Measurements from ENCODE around the gene PANK2. TPM values are rescaled to one million over a fixed set of nuclear protein-coding genes. Genes with fewer than 3 reads are reported as not detected.
"Not testable (repeated sequence)": the region's sequence is repeated elsewhere in the genome, so short reads cannot be mapped to it uniquely, and the experiment has no call there.

The PANK2 gene
- total RNA-seq, 1 donor from 2014 or later, result 59.3 TPM

GRCh38 chr20:3940905-3941304 is 51.7 kb downstream of the PANK2 start:
- H3K9ac ChIP-seq (ENCODE audit: low read length), result no peak overlapping the region
- Mint-ChIP-seq H3K27ac (ENCODE audit: unreplicated experiment) (no peak overlapping the region), H3K4me3 (ENCODE audit: unreplicated experiment) (no peak overlapping the region), H3K9me3 (ENCODE audit: unreplicated experiment) (peaks cover 25% of the 10 kb centered on the region), H3K36me3 (ENCODE audit: low read depth, unreplicated experiment) (peaks cover 47% of the 10 kb centered on the region), H3K4me1 (ENCODE audit: low read depth, unreplicated experiment) (no peaks in the 10 kb centered on the region), H3K27me3 (ENCODE audit: low read depth, unreplicated experiment) (no peaks in the 10 kb centered on the region)
- no peak for DNase-seq (ENCODE audit: low read depth)
- FAIRE-seq, result no peak
- H3K4me3 ChIP-seq (ENCODE audit: insufficient read depth, low read depth, low read length), result no peak overlapping the region
- no peak overlapping the region for H3K27ac ChIP-seq (ENCODE audit: low read depth, low read length)
- H3K9me3 ChIP-seq (ENCODE audit: insufficient read depth, low read depth, low read length), result peaks cover 4% of the 10 kb centered on the region
- TF ChIP-seq EZH2 (IDR thresholded peaks at IDR 0.05; ENCODE audit: insufficient read depth, low read length) (no peak), CTCF (IDR thresholded peaks at IDR 0.05; ENCODE audit: insufficient read depth, low read depth, low read length) (no peak)
- H4K20me1 ChIP-seq (ENCODE audit: insufficient read depth, low read length), result no peaks in the 10 kb centered on the region
- no peaks in the 10 kb centered on the region for H3K27me3 ChIP-seq (ENCODE audit: insufficient read depth, low read length)
- H3K36me3 ChIP-seq (ENCODE audit: insufficient read depth, low read length), result peaks cover 6% of the 10 kb centered on the region
- no peaks in the 10 kb centered on the region for H3K4me1 ChIP-seq (ENCODE audit: insufficient read depth, low read length)
- no peak overlapping the region for H2AFZ ChIP-seq (ENCODE audit: low read depth, low read length)
- H3K4me2 ChIP-seq (ENCODE audit: low read length), result no peak overlapping the region
- no peaks in the 10 kb centered on the region for H3K79me2 ChIP-seq (ENCODE audit: insufficient read depth, low read length)

- DNase-seq (ENCODE audit: low read depth); FAIRE-seq; H3K36me3 Mint-ChIP-seq (ENCODE audit: low read depth, unreplicated experiment); H3K27ac Mint-ChIP-seq (ENCODE audit: unreplicated experiment); H3K36me3 ChIP-seq (ENCODE audit: insufficient read depth, low read length); H3K79me2 ChIP-seq (ENCODE audit: insufficient read depth, low read length); H3K4me3 ChIP-seq (ENCODE audit: insufficient read depth, low read depth, low read length); H3K9me3 ChIP-seq (ENCODE audit: insufficient read depth, low read depth, low read length); H3K4me3 Mint-ChIP-seq (ENCODE audit: unreplicated experiment); H3K9me3 Mint-ChIP-seq (ENCODE audit: unreplicated experiment); H3K27ac ChIP-seq (ENCODE audit: low read depth, low read length); H4K20me1 ChIP-seq (ENCODE audit: insufficient read depth, low read length); H3K4me1 ChIP-seq (ENCODE audit: insufficient read depth, low read length); H3K9ac ChIP-seq (ENCODE audit: low read length); H2AFZ ChIP-seq (ENCODE audit: low read depth, low read length); H3K4me1 Mint-ChIP-seq (ENCODE audit: low read depth, unreplicated experiment); H3K27me3 ChIP-seq (ENCODE audit: insufficient read depth, low read length); H3K4me2 ChIP-seq (ENCODE audit: low read length); H3K27me3 Mint-ChIP-seq (ENCODE audit: low read depth, unreplicated experiment): not testable (repeated sequence)
These were observed 57.5 kb downstream of the PANK2 start for GRCh38 chr20:3946666-3947065.

GRCh38 chr20:3964719-3965118 is 75.5 kb downstream of the PANK2 start:
- H3K27me3 Mint-ChIP-seq (ENCODE audit: low read depth, unreplicated experiment), result no peaks in the 10 kb centered on the region
- no peaks in the 10 kb centered on the region for H3K4me1 ChIP-seq (ENCODE audit: insufficient read depth, low read length)

More at GRCh38 chr20:3964719-3965118, 75.5 kb downstream of the PANK2 start:
- Histone ChIP-seq H3K9ac (ENCODE audit: low read length) (no peak overlapping the region), H2AFZ (ENCODE audit: low read depth, low read length) (no peak overlapping the region), H3K79me2 (ENCODE audit: insufficient read depth, low read length) (no peaks in the 10 kb centered on the region), H3K4me3 (ENCODE audit: insufficient read depth, low read depth, low read length) (no peak overlapping the region), H3K4me2 (ENCODE audit: low read length) (no peak overlapping the region), H3K36me3 (ENCODE audit: insufficient read depth, low read length) (peaks cover 5% of the 10 kb centered on the region), H3K27ac (ENCODE audit: low read depth, low read length) (no peak overlapping the region), H3K9me3 (ENCODE audit: insufficient read depth, low read depth, low read length) (no peaks in the 10 kb centered on the region), H3K27me3 (ENCODE audit: insufficient read depth, low read length) (no peaks in the 10 kb centered on the region), H4K20me1 (ENCODE audit: insufficient read depth, low read length) (no peaks in the 10 kb centered on the region)
- Mint-ChIP-seq H3K4me3 (ENCODE audit: unreplicated experiment) (no peak overlapping the region), H3K4me1 (ENCODE audit: low read depth, unreplicated experiment) (peaks cover 5% of the 10 kb centered on the region), H3K9me3 (ENCODE audit: unreplicated experiment) (no peaks in the 10 kb centered on the region), H3K27ac (ENCODE audit: unreplicated experiment) (no peak overlapping the region), H3K36me3 (ENCODE audit: low read depth, unreplicated experiment) (peaks cover 11% of the 10 kb centered on the region)
- TF ChIP-seq EZH2 (IDR thresholded peaks at IDR 0.05; ENCODE audit: insufficient read depth, low read length) (no peak), CTCF (IDR thresholded peaks at IDR 0.05; ENCODE audit: insufficient read depth, low read depth, low read length) (no peak)
- FAIRE-seq, result no peak
- no peak for DNase-seq (ENCODE audit: low read depth)
